Caco-2 (cell line): ENCODE data around the gene UCKL1. TPM values are rescaled to one million over a fixed set of nuclear protein-coding genes. Genes with fewer than 3 reads are reported as not detected.

Experiments used
- BruUV-seq: library from RNA; stranded (reverse); fragments of 400-500 nt; replicated peaks from 2 replicates; lab custom pipeline; 2021; lab: Mats Ljungman, UMichigan
- CTCF ChIA-PET: fragments of 300-600 bp; sonication (Branson Sonifier 250); formaldehyde crosslinking; loops from one replicate; lab custom pipeline; 2022; ENCODE audit warnings: antibody characterized with exemption; lab: Charles Lee
- POLR2A ChIA-PET: fragments of 300-600 bp; sonication (Branson Sonifier 250); formaldehyde crosslinking; loops from one replicate; lab custom pipeline; 2022; ENCODE audit warnings: antibody characterized with exemption; lab: Charles Lee
- DNase-seq, 2 experiments: peaks; one replicate each; pipeline versions ENCODE4 v3.0.0 to v3.0.0-alpha.2; 2020 to 2022
- H3K27me3 ChIP-seq: replicated peaks from 2 replicates; pipeline ENCODE4 v1.6.0; 2011; ENCODE audit warnings: low read length; ENCODE audit not compliant: control insufficient read depth, insufficient read depth
- H3K36me3 ChIP-seq: 2 replicates; pipeline ENCODE4 v1.5.1; 2011; ENCODE audit warnings: low read length; ENCODE audit not compliant: control insufficient read depth, insufficient read depth
- H3K4me1 ChIP-seq: fragments of 250-450 bp; sonication (Bioruptor Pico); 2 replicates; pipeline ENCODE4 v1.5.1; 2020; ENCODE audit warnings: mild to moderate bottlenecking
- H3K4me3 ChIP-seq: 2 replicates; pipeline ENCODE4 v1.5.1; 2011; ENCODE audit warnings: low read depth, mild to moderate bottlenecking, control low read depth, low read length
- H3K9me3 ChIP-seq: fragments of 250-450 bp; sonication (Bioruptor Pico); 2 replicates; pipeline ENCODE4 v1.5.1; 2020; ENCODE audit warnings: mild to moderate bottlenecking, moderate library complexity
- H3K27ac Mint-ChIP-seq: one replicate; pipeline ENCODE4 v1.8.0; 2022; ENCODE audit warnings: mixed read lengths; ENCODE audit not compliant: unreplicated experiment
- H3K27me3 Mint-ChIP-seq: one replicate; pipeline ENCODE4 v1.8.0; 2022; ENCODE audit warnings: mixed read lengths; ENCODE audit not compliant: insufficient read depth, unreplicated experiment
- H3K36me3 Mint-ChIP-seq: one replicate; pipeline ENCODE4 v1.8.0; 2022; ENCODE audit warnings: mild to moderate bottlenecking, mixed read lengths; ENCODE audit not compliant: insufficient read depth, unreplicated experiment
- H3K4me1 Mint-ChIP-seq: one replicate; pipeline ENCODE4 v1.8.0; 2022; ENCODE audit warnings: low read depth, mixed read lengths; ENCODE audit not compliant: unreplicated experiment
- H3K4me3 Mint-ChIP-seq: one replicate; pipeline ENCODE4 v1.8.0; 2022; ENCODE audit warnings: mild to moderate bottlenecking, moderate library complexity, mixed read lengths; ENCODE audit not compliant: unreplicated experiment
- H3K9me3 Mint-ChIP-seq: one replicate; pipeline ENCODE4 v1.8.0; 2022; ENCODE audit warnings: mixed read lengths; ENCODE audit not compliant: unreplicated experiment
- CTCF ChIP-seq, 2 experiments: fragments of 200-600 bp in 1 of 2; IDR thresholded peaks; 1 replicate in 1 of 2; 2 replicates in 1 of 2; pipeline versions ENCODE4 v1.5.1 to v1.8.0; 2011 to 2022; ENCODE audit warnings: antibody characterized with exemption in 1 of 2, control low read depth in 1 of 2, inconsistent platforms in 1 of 2, low read depth in 1 of 2, low read length in 1 of 2, mild to moderate bottlenecking in 1 of 2, moderate library complexity in 1 of 2; ENCODE audit not compliant: insufficient read depth in 1 of 2, severe bottlenecking in 1 of 2, unreplicated experiment in 1 of 2
- intact Hi-C: fragments of 100-400 bp; cut with micrococcal nuclease; formaldehyde crosslinking; loops from one replicate; pipeline ENCODE4 v1.10.0; 2022; ENCODE audit not compliant: unreplicated experiment
- total RNA-seq: library from RNA; stranded (reverse); gene quantifications from 2 replicates; pipeline ENCODE4 v1.2.3, GENCODE V29; 2022

Gene UCKL1
- total RNA-seq, 1 experiment from 2014 or later = 101 TPM

GRCh38 chr20:63935447-63935846 lies 20.8 kb downstream of the UCKL1 start:
- POLR2A ChIA-PET = no interaction called here

GRCh38 chr20:63934271-63935068 lies 21.7 kb downstream of the UCKL1 start:
- no TSS peak for BruUV-seq
- peaks cover 93% of the 10 kb centered on the region for H3K36me3 Mint-ChIP-seq
- TF ChIP-seq CTCF (IDR thresholded peaks at IDR 0.05; ENCODE audit: insufficient read depth in 1 of 2, low read depth in 1 of 2, low read length in 1 of 2, severe bottlenecking in 1 of 2, unreplicated experiment in 1 of 2) = peak; percentile 52 to 63
- H3K27me3 Mint-ChIP-seq = no peaks in the 10 kb centered on the region
- POLR2A ChIA-PET = no interaction called here
- Histone ChIP-seq H3K9me3 (no peaks in the 10 kb centered on the region), H3K4me1 (no peaks in the 10 kb centered on the region), H3K36me3 (peaks cover 17% of the 10 kb centered on the region), H3K27me3 (no peaks in the 10 kb centered on the region), H3K4me3 (no peak overlapping the region)
- DNase-seq = peak; percentile 41 to 56
- no peaks in the 10 kb centered on the region for H3K9me3 Mint-ChIP-seq
- H3K4me1 Mint-ChIP-seq = no peaks in the 10 kb centered on the region
- intact Hi-C loops = no loop called here
- CTCF ChIA-PET = interaction anchor here (0.6 to 0.8 kb wide), 3 partner anchors 39 to 212 kb away, joined by 3 to 9 read pairs (median 4); no protein-coding TSS in a partner anchor
- no peak overlapping the region for H3K4me3 Mint-ChIP-seq
- H3K27ac Mint-ChIP-seq = no peak overlapping the region

More at GRCh38 chr20:63935447-63935846, 20.8 kb downstream of the UCKL1 start:
- Mint-ChIP-seq H3K36me3 (peaks cover 93% of the 10 kb centered on the region), H3K27ac (peak overlapping the region; percentile 66), H3K27me3 (no peaks in the 10 kb centered on the region), H3K9me3 (no peaks in the 10 kb centered on the region), H3K4me1 (no peaks in the 10 kb centered on the region), H3K4me3 (no peak overlapping the region)
- CTCF ChIA-PET = interaction anchor here (0.7 to 0.8 kb wide), 2 partner anchors 38 to 185 kb away, joined by 3 to 9 read pairs; no protein-coding TSS in a partner anchor
- no peak overlapping the region for H3K4me3 ChIP-seq
- DNase-seq = no peak
- intact Hi-C loops = no loop called here
- no peaks in the 10 kb centered on the region for H3K27me3 ChIP-seq
- H3K4me1 ChIP-seq = no peaks in the 10 kb centered on the region
- BruUV-seq = no TSS peak
- H3K9me3 ChIP-seq = no peaks in the 10 kb centered on the region
- no peak for TF ChIP-seq CTCF (IDR thresholded peaks at IDR 0.05; ENCODE audit: insufficient read depth in 1 of 2, low read depth in 1 of 2, low read length in 1 of 2, severe bottlenecking in 1 of 2, unreplicated experiment in 1 of 2)
- H3K36me3 ChIP-seq = peaks cover 19% of the 10 kb centered on the region

GRCh38 chr20:63933646-63934045 lies 22.6 kb downstream of the UCKL1 start:
- no peak overlapping the region for H3K4me3 ChIP-seq
- ChIA-PET POLR2A (interaction anchor here (0.8 kb wide), 1 partner anchor 37 kb away, joined by 3 read pairs; no protein-coding TSS in a partner anchor), CTCF (interaction anchor here (0.5 to 0.6 kb wide), 2 partner anchors 169 to 212 kb away, joined by 3 to 4 read pairs; no protein-coding TSS in a partner anchor)
- H3K4me1 ChIP-seq = no peaks in the 10 kb centered on the region
- H3K27me3 ChIP-seq = no peaks in the 10 kb centered on the region
- BruUV-seq = TSS peak; percentile 22
- Mint-ChIP-seq H3K4me1 (no peaks in the 10 kb centered on the region), H3K36me3 (peaks cover 97% of the 10 kb centered on the region), H3K27ac (no peak overlapping the region), H3K9me3 (no peaks in the 10 kb centered on the region), H3K27me3 (no peaks in the 10 kb centered on the region), H3K4me3 (no peak overlapping the region)
- intact Hi-C loops = no loop called here
- DNase-seq = no peak
- H3K9me3 ChIP-seq = no peaks in the 10 kb centered on the region
- TF ChIP-seq CTCF (IDR thresholded peaks at IDR 0.05; ENCODE audit: insufficient read depth in 1 of 2, low read depth in 1 of 2, low read length in 1 of 2, severe bottlenecking in 1 of 2, unreplicated experiment in 1 of 2) = no peak
- H3K36me3 ChIP-seq = peaks cover 15% of the 10 kb centered on the region
